Neuronal stem cell (in vitro differentiated cells): Measurements from ENCODE around the gene ECPAS.

Experiments
- DNase-seq: peaks from one replicate; pipeline ENCODE4 v3.0.0-alpha.2; 2013; ENCODE audit warnings: low spot score
- H2AFZ ChIP-seq: one replicate; pipeline ENCODE4 v1.6.1; 2013; ENCODE audit warnings: mild to moderate bottlenecking, low read length, inconsistent platforms
- H2AK5ac ChIP-seq: 2 replicates; pipeline ENCODE4 v1.6.1; 2013; ENCODE audit warnings: low read depth, mild to moderate bottlenecking, inconsistent platforms, low read length, moderate library complexity, mixed read lengths
- H2BK120ac ChIP-seq: 2 replicates; pipeline ENCODE4 v1.6.1; 2013; ENCODE audit warnings: low read depth, mild to moderate bottlenecking, inconsistent platforms, low read length, moderate library complexity, mixed read lengths
- H2BK12ac ChIP-seq: one replicate; pipeline ENCODE4 v1.6.1; 2013; ENCODE audit warnings: low read length, inconsistent platforms
- H2BK15ac ChIP-seq: 2 replicates; pipeline ENCODE4 v1.6.1; 2013; ENCODE audit warnings: mild to moderate bottlenecking, low read length, inconsistent platforms, mixed read lengths
- H2BK5ac ChIP-seq: one replicate; pipeline ENCODE4 v1.6.1; 2013; ENCODE audit warnings: inconsistent platforms, mild to moderate bottlenecking, low read length, moderate library complexity
- H3K14ac ChIP-seq: one replicate; pipeline ENCODE4 v1.6.1; 2013; ENCODE audit warnings: low read length, inconsistent platforms
- H3K18ac ChIP-seq: 2 replicates; pipeline ENCODE4 v1.6.1; 2013; ENCODE audit warnings: low read length, inconsistent platforms
- H3K23ac ChIP-seq: 2 replicates; pipeline ENCODE4 v1.6.1; 2013; ENCODE audit warnings: low read depth, mild to moderate bottlenecking, mixed read lengths, low read length, inconsistent platforms; ENCODE audit not compliant: poor library complexity
- H3K27ac ChIP-seq: replicated peaks from 3 replicates; pipeline ENCODE4 v1.5.1; 2013; ENCODE audit warnings: low read length, inconsistent platforms
- H3K27me3 ChIP-seq, 3 experiments: 2 replicates each; pipeline ENCODE4 v1.6.1; 2013; ENCODE audit warnings: low read length in 3 of 3, mild to moderate bottlenecking in 2 of 3, inconsistent platforms in 1 of 3, low read depth in 1 of 3, mixed read lengths in 1 of 3, moderate library complexity in 1 of 3; ENCODE audit not compliant: control insufficient read depth in 3 of 3, insufficient read depth in 3 of 3
- H3K36me3 ChIP-seq, 2 donors: replicated peaks in 1 of 2; 2 replicates each; pipeline ENCODE4 v1.6.1; 2013; ENCODE audit warnings: low read length in 2 of 2; ENCODE audit not compliant: control insufficient read depth in 2 of 2, insufficient read depth in 2 of 2
- H3K4ac ChIP-seq: 2 replicates; pipeline ENCODE4 v1.6.1; 2013; ENCODE audit warnings: inconsistent platforms, mild to moderate bottlenecking, low read length, moderate library complexity
- H3K4me1 ChIP-seq, 2 donors: 1 replicate in 1 of 2; 2 replicates in 1 of 2; pipeline ENCODE4 v1.6.1; 2013; ENCODE audit warnings: low read length in 2 of 2, low read depth in 1 of 2; ENCODE audit not compliant: control insufficient read depth in 2 of 2, insufficient read depth in 1 of 2
- H3K4me2 ChIP-seq: one replicate; pipeline ENCODE4 v1.6.1; 2013; ENCODE audit warnings: mild to moderate bottlenecking, low read length, inconsistent platforms; ENCODE audit not compliant: insufficient read depth, poor library complexity, severe bottlenecking
- H3K4me3 ChIP-seq, 2 donors: 2 replicates each; pipeline ENCODE4 v1.5.1; 2013; ENCODE audit warnings: low read length in 2 of 2, mild to moderate bottlenecking in 2 of 2, inconsistent platforms in 1 of 2, moderate library complexity in 1 of 2
- H3K79me1 ChIP-seq: one replicate; pipeline ENCODE4 v1.6.1; 2013; ENCODE audit warnings: low read depth, mild to moderate bottlenecking, inconsistent platforms, low read length, moderate library complexity
- H3K9ac ChIP-seq: one replicate; pipeline ENCODE4 v1.6.1; 2013; ENCODE audit warnings: mild to moderate bottlenecking, low read depth, low read length, inconsistent platforms; ENCODE audit not compliant: poor library complexity
- H3K9me3 ChIP-seq, 2 donors: replicated peaks in 1 of 2; 2 replicates each; pipeline versions ENCODE3 to v1.6.1; 2013; ENCODE audit warnings: low read length in 2 of 2, mild to moderate bottlenecking in 2 of 2, inconsistent platforms in 1 of 2, low read depth in 1 of 2, mixed read lengths in 1 of 2, moderate library complexity in 1 of 2; ENCODE audit not compliant: control insufficient read depth in 2 of 2, insufficient read depth in 1 of 2
- H4K8ac ChIP-seq: one replicate; pipeline ENCODE4 v1.6.1; 2013; ENCODE audit warnings: low read depth, mild to moderate bottlenecking, inconsistent platforms, low read length, moderate library complexity
- H4K91ac ChIP-seq: one replicate; pipeline ENCODE4 v1.6.1; 2013; ENCODE audit warnings: low read length, low read depth, mild to moderate bottlenecking, inconsistent platforms; ENCODE audit not compliant: poor library complexity
- WGBS, 2 donors: extraction: QIAGEN DNeasy Blood & Tissue Kit; methylation state at CpG; one replicate each; pipeline ENCODE4 v1.1.7; 2013; ENCODE audit warnings: missing lambda C conversion rate in 2 of 2, mixed read lengths in 1 of 2; ENCODE audit not compliant: insufficient read length in 2 of 2, insufficient replicate concordance in 1 of 2; ENCODE audit errors: extremely low coverage in 2 of 2; 5-methylcytosine and 5-hydroxymethylcytosine counted together

Gene ECPAS

DNA sequence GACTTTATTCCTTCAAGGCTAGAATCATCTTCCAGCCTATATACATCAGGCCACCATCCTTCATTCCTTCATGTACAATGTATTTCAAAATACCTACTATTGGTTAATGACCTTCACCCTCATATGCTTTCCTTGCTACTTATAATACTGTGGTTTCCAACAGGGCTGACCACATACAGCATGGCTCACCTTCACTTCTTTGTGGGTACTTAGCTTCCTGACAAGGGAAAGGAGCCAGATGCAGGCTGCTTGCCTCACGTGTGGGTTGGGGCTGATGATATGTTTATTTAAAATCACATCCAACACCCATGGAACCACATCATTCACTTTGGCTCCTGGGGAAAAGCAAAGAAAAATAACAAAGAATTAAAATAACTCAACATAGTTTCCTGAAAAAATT is 90.2 kb downstream of the ECPAS start:
- Histone ChIP-seq H3K79me1 (no peaks in the 10 kb centered on the region), H2BK15ac (no peak overlapping the region), H2BK5ac (no peak overlapping the region), H3K4me3 (no peak overlapping the region), H2AFZ (no peak overlapping the region), H3K14ac (no peak overlapping the region), H4K91ac (no peak overlapping the region), H4K8ac (no peak overlapping the region), H3K4ac (no peak overlapping the region), H2AK5ac (no peak overlapping the region), H3K27ac (no peak overlapping the region), H3K23ac (no peak overlapping the region), H3K27me3 (no peaks in the 10 kb centered on the region), H3K9ac (no peak overlapping the region), H3K36me3 (peaks cover 16 to 89% of the 10 kb centered on the region in 2 donors), H2BK120ac (no peak overlapping the region), H3K4me2 (no peak overlapping the region), H2BK12ac (no peak overlapping the region), H3K9me3 (no peaks in the 10 kb centered on the region), H3K18ac (no peak overlapping the region), H3K4me1 (no peaks in the 10 kb centered on the region)
- no peak for DNase-seq
- no CpG with 5 or more reads among the region's 1 CpG for WGBS, 2 donors

DNA sequence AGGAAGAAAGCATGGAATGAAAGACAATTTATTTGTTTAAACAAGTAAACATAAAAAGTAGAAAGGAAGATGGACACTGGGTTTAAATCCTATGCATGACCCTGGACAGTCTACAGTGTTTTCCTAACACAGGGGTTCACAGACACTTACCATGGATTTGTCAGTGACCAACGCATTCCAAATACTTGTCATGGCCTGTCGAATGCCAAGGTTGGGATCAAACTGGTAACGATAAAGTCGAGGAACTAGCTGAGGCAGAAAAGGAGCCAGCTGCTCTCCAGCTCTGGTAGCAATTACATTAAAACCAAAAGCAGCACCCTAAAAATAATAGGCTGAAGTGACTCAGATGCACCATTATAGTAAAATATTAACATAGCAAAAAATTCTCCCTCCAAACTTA is 94.8 kb downstream of the ECPAS start:
- Histone ChIP-seq H3K79me1 (no peaks in the 10 kb centered on the region), H3K36me3 (peaks cover 18 to 94% of the 10 kb centered on the region in 2 donors), H2BK15ac (no peak overlapping the region), H2BK12ac (no peak overlapping the region), H4K91ac (no peak overlapping the region), H3K4me3 (no peak overlapping the region), H3K9ac (no peak overlapping the region), H2AFZ (no peak overlapping the region), H3K4me1 (no peaks in the 10 kb centered on the region), H3K27me3 (no peaks in the 10 kb centered on the region), H4K8ac (no peak overlapping the region), H3K27ac (no peak overlapping the region), H2BK5ac (no peak overlapping the region), H3K14ac (no peak overlapping the region), H3K4ac (no peak overlapping the region), H3K18ac (no peak overlapping the region), H3K23ac (no peak overlapping the region), H2AK5ac (no peak overlapping the region), H2BK120ac (no peak overlapping the region), H3K9me3 (no peaks in the 10 kb centered on the region), H3K4me2 (no peak overlapping the region)
- DNase-seq = no peak
- WGBS, 2 donors = no CpG with 5 or more reads among the region's 4 CpGs

DNA sequence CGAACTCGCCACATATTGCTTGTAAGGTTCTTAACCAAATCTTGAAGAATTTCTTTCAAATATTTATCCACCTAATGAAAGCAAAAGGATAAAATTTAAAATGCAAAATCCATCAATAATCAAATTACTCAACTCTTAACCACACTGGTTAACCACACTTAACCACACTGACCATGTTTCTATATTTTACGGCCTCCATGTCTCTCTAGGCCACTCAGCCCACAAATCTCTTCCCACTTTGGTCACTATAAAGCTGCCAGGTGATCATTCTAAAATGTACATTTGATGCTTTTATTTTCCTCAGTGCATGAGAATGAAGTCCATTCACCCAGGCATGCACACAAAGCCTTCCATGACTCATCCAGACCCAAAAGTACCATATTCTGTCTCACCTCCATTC is 97.8 kb downstream of the ECPAS start:
- Histone ChIP-seq H2AFZ (no peak overlapping the region), H3K27me3 (no peaks in the 10 kb centered on the region), H3K18ac (no peak overlapping the region), H3K79me1 (no peaks in the 10 kb centered on the region), H3K14ac (no peak overlapping the region), H2BK120ac (no peak overlapping the region), H3K4me3 (no peak overlapping the region), H3K23ac (no peak overlapping the region), H3K4ac (no peak overlapping the region), H2BK15ac (no peak overlapping the region), H3K36me3 (peaks cover 13 to 93% of the 10 kb centered on the region in 2 donors), H4K91ac (no peak overlapping the region), H3K4me1 (no peaks in the 10 kb centered on the region), H4K8ac (no peak overlapping the region), H2BK5ac (no peak overlapping the region), H2BK12ac (no peak overlapping the region), H3K27ac (no peak overlapping the region), H3K4me2 (no peak overlapping the region), H3K9ac (no peak overlapping the region), H2AK5ac (no peak overlapping the region), H3K9me3 (no peaks in the 10 kb centered on the region)
- no peak for DNase-seq
- WGBS, 2 donors = no CpG with 5 or more reads among the region's 3 CpGs

DNA sequence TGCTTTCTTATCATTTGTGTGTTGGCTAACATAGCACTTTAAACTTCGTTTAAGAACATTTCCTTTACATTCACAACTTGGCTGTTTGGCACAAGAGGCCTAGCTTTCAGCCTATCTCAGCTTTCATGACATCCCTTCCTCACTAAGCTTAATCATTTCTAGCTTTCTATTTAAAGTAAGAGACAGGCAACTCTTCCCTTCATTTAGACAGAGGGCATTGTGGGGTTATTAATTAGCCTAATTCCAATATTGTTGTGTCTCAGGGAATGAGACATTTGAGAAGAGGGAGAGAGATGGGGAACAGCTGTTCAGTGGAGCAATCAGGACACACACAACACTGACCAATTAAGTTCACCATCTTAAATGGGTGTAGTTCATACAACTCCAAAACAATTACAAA is 103.2 kb downstream of the ECPAS start:
- H3K9ac ChIP-seq = no peak overlapping the region
- no peak overlapping the region for H2AFZ ChIP-seq
- no peak overlapping the region for H3K27ac ChIP-seq
- no peaks in the 10 kb centered on the region for H3K9me3 ChIP-seq
- no peak overlapping the region for H3K14ac ChIP-seq
- no peak overlapping the region for H4K91ac ChIP-seq
- H3K79me1 ChIP-seq = no peaks in the 10 kb centered on the region
- no peak overlapping the region for H3K4me3 ChIP-seq
- no peak overlapping the region for H3K18ac ChIP-seq
- WGBS, 2 donors = no CpG with 5 or more reads among the region's 1 CpG
- H2AK5ac ChIP-seq = no peak overlapping the region
- no peak overlapping the region for H4K8ac ChIP-seq
- no peak overlapping the region for H2BK12ac ChIP-seq
- H3K23ac ChIP-seq = no peak overlapping the region
- no peak overlapping the region for H2BK120ac ChIP-seq
- no peak overlapping the region for H3K4me2 ChIP-seq
- H2BK15ac ChIP-seq = no peak overlapping the region
- H3K4me1 ChIP-seq = no peaks in the 10 kb centered on the region
- no peaks in the 10 kb centered on the region for H3K27me3 ChIP-seq
- H3K36me3 ChIP-seq = peaks cover 4 to 90% of the 10 kb centered on the region in 2 donors
- H2BK5ac ChIP-seq = no peak overlapping the region
- no peak overlapping the region for H3K4ac ChIP-seq
- no peak for DNase-seq
